GM18873 (cell line): ENCODE measurements around the gene USP11.
A peak's percentile ranks its signal among the peaks of the same experiment; 100 is the strongest.

Experiments used
- ATAC-seq: cut with Tn5 transposase; IDR thresholded peaks from one replicate; pipeline ENCODE4 v1.9.1; 2021; ENCODE audit warnings: mild to moderate bottlenecking, moderate library complexity, moderate number of reproducible peaks; ENCODE audit not compliant: unreplicated experiment, low FRiP score

Gene USP11

DNA sequence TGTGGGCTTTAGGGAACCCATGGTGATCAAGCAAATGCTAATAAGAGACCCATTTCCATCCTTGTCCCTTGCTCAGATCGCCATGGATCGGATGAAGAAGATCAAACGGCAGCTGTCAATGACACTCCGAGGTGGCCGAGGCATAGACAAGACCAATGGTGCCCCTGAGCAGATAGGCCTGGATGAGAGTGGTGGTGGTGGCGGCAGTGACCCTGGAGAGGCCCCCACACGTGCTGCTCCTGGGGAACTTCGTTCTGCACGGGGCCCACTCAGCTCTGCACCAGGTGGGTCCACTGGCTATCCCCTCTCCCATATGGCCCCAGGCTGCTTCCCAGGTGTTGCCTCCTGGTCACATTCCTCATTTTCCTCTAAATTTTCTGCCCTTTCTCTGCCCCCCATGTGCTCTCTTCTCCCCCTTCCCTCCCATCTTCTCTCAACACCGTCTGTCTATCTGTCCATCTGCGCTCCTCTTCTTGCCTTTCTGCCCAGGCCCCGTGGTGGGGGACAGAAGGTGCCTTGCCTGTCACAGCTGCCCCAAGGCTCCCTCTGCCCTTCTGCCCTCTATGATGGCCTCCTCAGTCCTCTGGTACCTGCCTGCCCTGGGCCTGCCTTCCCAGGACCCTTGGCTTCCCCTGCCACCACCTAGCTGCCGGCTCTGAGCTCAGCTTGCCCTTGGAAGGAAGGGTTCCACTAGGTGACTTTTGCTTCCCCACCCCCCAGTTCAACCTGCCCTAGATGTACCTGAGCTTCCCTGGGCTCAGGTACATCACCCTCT, 9.1 kb upstream of the USP11 start:
- ATAC-seq, result no peak

- ATAC-seq, result no peak
Measured at GRCh38 chrX:47224266-47224895, 8.4 kb upstream of the USP11 start.

DNA sequence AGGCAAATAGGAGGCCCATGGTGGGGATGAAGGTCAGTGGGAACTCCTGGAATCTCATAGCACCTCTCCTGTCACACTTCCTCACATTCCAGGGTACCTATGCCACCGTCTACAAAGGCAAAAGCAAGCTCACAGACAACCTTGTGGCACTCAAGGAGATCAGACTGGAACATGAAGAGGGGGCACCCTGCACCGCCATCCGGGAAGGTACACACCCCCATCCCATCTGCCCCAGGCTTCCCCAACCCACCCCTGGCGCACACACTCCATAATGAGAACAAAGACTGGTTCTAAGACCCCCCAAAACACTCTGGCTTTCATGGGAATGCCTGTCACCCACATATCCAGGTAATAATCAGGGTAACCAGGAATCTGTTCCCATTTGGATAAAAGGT, 7.9 kb upstream of the USP11 start:
- ATAC-seq, result no peak

DNA sequence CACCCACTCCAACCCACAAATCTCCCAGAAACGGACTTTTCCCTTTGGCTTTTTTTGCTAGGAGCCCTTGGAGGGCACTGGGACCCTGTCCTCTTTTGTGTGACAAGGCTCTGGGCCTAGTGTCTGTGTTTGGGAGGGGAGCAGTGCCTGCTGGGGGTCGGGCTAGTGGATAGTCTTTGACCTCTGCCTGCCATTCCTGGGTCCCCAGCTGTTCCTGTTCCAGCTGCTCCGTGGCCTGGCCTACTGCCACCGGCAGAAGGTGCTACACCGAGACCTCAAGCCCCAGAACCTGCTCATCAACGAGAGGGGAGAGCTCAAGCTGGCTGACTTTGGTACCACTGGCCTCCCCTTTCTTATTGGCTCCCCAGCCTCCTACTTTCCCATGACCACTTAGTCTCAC, 6.7 kb upstream of the USP11 start:
- no peak for ATAC-seq

GRCh38 chrX:47226531-47227333, 6.1 kb upstream of the USP11 start:
- no peak for ATAC-seq

GRCh38 chrX:47227334-47227583, 5.5 kb upstream of the USP11 start:
- no peak for ATAC-seq

DNA sequence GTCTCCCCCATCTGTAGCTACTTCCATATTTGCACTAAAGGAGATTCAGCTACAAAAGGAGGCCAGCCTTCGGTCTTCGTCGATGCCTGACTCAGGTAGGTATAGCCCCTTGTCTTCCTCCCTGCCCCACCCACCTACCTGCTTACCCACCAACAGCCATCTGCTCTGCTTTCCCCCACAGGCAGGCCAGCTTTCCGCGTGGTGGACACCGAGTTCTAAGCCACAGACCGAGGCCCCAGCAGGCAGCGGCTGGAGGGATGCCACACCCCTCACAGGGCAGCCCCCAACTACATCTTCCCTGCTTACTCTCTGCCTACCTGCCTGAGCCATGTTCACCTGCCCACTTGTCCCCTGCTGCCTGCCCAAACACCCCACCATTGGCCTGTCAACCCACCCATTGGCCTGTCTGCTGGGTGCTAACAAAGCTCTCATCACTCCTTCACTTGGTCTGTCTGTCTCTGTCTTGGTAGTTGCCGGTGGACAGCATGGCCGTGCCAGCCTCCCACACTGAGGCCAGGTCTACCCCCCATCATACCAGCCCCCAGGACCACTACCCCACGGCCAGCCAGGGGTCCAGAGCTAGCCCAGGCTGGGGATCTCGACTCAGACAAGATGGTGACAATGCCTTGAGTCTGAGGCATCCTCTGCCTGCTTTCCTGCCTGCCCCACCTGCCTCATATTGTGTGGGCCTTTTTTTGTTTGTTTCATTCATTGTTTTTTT, 4.1 kb upstream of the USP11 start:
- no peak for ATAC-seq

GRCh38 chrX:47229427-47229826, 3.4 kb upstream of the USP11 start:
- ATAC-seq, result no peak

GRCh38 chrX:47230136-47230868, 2.5 kb upstream of the USP11 start:
- no peak for ATAC-seq

DNA sequence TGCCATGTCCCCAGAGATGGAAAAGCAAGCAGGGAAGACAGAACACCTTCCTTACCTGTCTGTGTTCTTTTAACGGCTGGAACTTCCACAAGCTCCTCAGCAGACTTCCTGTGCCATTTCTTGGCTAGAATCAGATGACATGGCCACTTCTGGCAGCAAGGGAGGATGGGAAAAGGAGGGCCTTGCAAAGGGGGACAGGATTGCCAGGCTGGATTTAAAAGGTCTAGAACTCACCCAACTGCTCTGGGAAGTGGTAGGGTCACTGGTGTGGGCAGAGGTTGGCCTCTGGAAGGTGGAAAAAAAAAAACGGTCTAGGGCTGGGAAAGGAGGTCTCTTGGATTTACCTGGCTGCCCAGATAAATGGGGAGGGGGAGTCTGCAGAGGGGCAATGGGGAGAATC, 1.6 kb upstream of the USP11 start:
- no peak for ATAC-seq

- no peak for ATAC-seq
Measured at GRCh38 chrX:47232197-47232802, 509 bp upstream of the USP11 start.

DNA sequence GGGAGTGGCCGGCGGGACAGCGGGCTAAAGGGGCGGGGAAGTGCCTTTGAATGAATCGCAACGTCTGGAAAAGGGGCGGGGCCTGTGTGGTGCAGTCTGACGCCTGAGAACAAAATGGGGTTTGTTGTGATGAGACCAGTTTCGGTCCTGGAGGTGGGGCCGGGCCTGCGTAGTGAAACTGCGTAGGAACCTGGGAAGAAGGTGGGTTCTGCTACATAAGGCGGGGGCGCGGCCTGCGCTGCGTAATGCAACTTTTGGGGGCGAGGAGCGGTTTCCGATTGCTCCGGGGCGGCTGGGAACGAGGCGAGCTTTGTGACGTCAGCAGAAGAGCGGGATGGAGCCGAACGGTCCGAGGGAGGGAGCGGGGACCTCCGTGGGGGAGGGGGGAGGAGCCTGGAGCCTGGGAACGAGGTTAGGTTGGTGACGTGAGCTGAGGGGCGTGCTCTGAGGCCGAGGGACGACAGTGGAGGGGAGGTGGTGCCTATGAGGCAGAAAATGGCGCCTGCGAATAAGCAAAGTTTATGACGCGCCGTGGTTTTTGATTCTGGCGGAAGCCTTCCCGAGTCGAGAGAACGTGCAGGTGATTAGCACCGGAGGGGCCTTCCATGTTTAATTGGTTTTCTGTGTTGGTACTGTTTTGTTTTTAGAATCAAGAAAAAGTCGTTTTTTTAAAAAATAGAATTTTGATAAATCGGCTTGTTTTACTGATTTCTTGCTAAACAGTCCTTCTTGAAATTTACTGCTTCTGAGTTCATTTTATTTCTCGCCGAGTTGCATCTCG, 714 bp downstream of the USP11 start:
- ATAC-seq, result peak; percentile 86

DNA sequence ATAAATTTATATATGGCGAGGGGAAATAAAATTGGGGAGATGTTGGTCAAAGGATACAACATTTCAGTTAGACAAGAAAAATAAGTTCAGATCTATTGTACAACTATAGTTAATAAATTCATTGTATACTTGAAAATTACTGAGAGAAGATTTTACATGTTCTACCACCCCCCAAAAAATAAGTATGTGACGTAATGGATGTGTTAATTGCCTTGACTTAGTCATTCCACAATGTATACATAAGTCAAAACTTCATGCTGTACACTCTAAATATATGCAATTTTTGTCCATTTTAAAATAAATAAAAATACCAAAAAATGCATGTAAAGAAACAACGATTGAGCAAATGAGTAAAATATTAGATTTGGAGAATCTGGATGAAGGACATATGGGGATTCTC, 1.8 kb downstream of the USP11 start:
- no peak for ATAC-seq

DNA sequence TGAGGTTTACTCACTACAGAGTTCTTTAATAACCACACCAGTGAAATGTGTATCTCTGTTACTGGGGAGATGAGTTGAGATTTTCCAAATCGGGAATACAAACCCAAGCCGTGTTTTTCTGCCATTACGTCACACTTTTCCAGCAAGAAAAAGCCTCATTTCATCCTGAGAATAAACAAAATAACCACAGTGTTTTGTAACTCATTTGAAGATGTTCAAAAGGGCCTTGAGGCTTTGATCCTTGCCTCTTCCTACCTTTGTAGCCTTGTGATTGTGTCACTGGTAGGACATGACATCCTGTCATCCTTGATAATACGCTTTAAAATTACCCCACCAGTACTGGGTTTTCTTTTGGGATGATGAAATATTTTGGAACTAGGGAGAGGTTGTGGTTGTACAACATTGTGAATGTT, 2.9 kb downstream of the USP11 start:
- no peak for ATAC-seq

DNA sequence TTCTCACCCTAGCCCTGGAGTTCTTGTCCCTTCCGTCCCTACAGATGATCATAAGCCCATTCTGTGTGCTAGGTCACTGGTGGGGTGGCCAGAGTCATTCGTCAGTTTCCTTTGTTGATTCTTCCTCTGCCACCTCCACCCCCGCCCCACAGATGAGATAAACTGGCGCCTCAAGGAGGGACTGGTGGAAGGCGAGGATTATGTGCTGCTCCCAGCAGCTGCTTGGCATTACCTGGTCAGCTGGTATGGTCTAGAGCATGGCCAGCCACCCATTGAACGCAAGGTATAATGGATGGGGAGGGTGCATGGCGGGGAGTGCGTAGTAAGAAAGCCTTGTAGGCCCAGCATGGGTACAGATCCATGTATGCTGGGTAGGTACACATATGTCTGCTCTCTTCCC, 6.4 kb downstream of the USP11 start:
- no peak for ATAC-seq

GRCh38 chrX:47239898-47240545, 7.2 kb downstream of the USP11 start:
- no peak for ATAC-seq

DNA sequence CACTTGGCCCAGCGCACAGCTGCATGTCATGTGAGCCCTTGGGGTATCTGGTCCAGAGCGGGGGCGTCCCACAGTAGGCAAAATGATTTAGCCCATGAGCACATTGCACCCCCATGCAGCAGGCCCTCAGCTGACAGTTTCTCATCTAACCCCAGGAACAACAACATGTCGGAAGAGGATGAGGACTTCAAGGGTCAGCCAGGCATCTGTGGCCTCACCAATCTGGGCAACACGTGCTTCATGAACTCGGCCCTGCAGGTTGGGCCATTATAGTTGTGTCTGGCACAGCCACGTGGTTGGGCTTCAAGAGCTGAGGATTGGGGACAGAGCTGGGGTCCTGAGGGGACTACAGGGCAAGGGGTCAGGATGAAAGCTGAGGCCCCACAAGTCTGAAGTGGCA, 7.8 kb downstream of the USP11 start:
- no peak for ATAC-seq

DNA sequence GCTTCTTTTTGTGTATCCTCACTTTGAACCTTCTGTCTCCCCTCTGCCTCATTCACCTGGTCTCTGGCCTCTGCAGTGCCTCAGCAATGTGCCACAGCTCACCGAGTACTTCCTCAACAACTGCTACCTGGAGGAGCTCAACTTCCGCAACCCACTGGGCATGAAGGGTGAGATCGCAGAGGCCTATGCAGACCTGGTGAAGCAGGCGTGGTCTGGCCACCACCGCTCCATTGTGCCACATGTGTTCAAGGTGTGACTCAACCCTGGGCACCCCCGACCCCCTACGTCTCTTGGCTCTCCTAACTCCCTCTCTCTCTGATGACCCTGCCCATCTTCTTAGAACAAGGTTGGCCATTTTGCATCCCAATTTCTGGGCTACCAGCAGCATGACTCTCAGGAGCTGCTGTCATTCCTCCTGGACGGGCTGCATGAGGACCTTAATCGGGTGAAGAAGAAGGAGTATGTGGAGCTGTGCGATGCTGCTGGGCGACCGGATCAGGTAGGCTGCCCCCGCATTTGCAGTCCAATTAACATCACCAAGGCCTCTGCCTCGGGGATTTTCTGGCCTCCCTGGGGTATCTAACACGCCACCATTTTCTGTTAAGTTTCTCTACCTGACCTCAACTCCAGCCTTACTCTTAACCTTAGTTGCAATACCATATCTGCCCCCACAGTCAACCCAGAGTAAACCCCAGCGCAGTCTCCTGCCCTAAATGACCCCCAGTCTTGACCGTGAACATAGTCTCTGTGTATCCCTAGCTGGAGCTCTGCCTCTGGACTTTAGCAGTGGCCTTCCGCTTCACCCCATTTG, 8.6 kb downstream of the USP11 start:
- ATAC-seq, result no peak
